Astrocyte of the cerebellum (primary cell): Measurements from ENCODE around the gene CTSW.
A peak's percentile ranks its signal among the peaks of the same experiment; 100 is the strongest.

Experiments used
- DNase-seq: peaks from one replicate; pipeline ENCODE4 v3.0.0-alpha.2; 2011; ENCODE audit warnings: low read depth
- H3K4me3 ChIP-seq: 2 replicates; pipeline ENCODE4 v1.5.1; 2011; ENCODE audit warnings: mild to moderate bottlenecking, low read depth, low read length, moderate library complexity
- CTCF ChIP-seq: IDR thresholded peaks from 2 replicates; pipeline ENCODE4 v1.5.1; 2012; ENCODE audit warnings: low read length, low read depth, moderate library complexity, mild to moderate bottlenecking; ENCODE audit errors: missing control alignments
- in situ Hi-C: cut with HindIII; loops from 2 replicates; pipeline ENCODE4 v1.10.0; 2017; ENCODE audit warnings: low sequenced_read_pairs

Gene CTSW

GRCh38 chr11:65883058-65883761, 3.6 kb downstream of the CTSW start:
- TF ChIP-seq CTCF, result no peak
- no peak overlapping the region for H3K4me3 ChIP-seq
- in situ Hi-C loops, result no loop called here
- DNase-seq, result no peak

GRCh38 chr11:65883786-65884715, 4.4 kb downstream of the CTSW start:
- H3K4me3 ChIP-seq, result no peak overlapping the region
- in situ Hi-C loops, result no loop called here
- TF ChIP-seq CTCF, result no peak
- DNase-seq, result no peak

- in situ Hi-C loops, result no loop called here
- H3K4me3 ChIP-seq, result no peak overlapping the region
- no peak for DNase-seq
- peak; percentile 99 for TF ChIP-seq CTCF
Measured at GRCh38 chr11:65884716-65885092, 5.1 kb downstream of the CTSW start.

- in situ Hi-C loops, result no loop called here
- no peak for TF ChIP-seq CTCF
Measured at GRCh38 chr11:65885231-65885630, 5.6 kb downstream of the CTSW start.

GRCh38 chr11:65885808-65886536, 6.3 kb downstream of the CTSW start:
- DNase-seq, result no peak
- in situ Hi-C loops, result no loop called here
- H3K4me3 ChIP-seq, result no peak overlapping the region
- TF ChIP-seq CTCF, result no peak

More at GRCh38 chr11:65885231-65885630, 5.6 kb downstream of the CTSW start:
- H3K4me3 ChIP-seq, result no peak overlapping the region
- DNase-seq, result no peak
